ENCODE data around the gene MYADM.
A peak's percentile ranks its signal among the peaks of the same experiment; 100 is the strongest.
"Not testable (repeated sequence)": the region's sequence is repeated elsewhere in the genome, so short reads cannot be mapped to it uniquely, and the experiment has no call there.

MYADM gene

GRCh38 chr19:53867225-53868090 is at the start of gene MYADM:
TSS of gene MYADM (plus strand) at chr19:53867883. CDS start at chr19:53873530, 5,647 bp downstream.
- DNase-seq = peak; percentile 99

- no peak for DNase-seq
These were observed 48.9 kb upstream of the MYADM start for GRCh38 chr19:53818756-53819155.

GRCh38 chr19:53819861-53820260 is 47.8 kb upstream of the MYADM start:
- DNase-seq = no peak

GRCh38 chr19:53823380-53824120 is 44.1 kb upstream of the MYADM start:
- no peak for DNase-seq

- no peak for DNase-seq
These were observed 43.5 kb upstream of the MYADM start, which contains the start of gene NLRP12 for GRCh38 chr19:53824134-53824611. TSS of gene NLRP12 (minus strand) at chr19:53824314. CDS start at chr19:53824174, 140 bp downstream.

- DNase-seq = peak; percentile 63
These were observed 40.8 kb upstream of the MYADM start for GRCh38 chr19:53826876-53827275.

GRCh38 chr19:53828531-53828930 is 39.2 kb upstream of the MYADM start:
- no peak for DNase-seq

- DNase-seq = not testable (repeated sequence)
These were observed 34.8 kb upstream of the MYADM start for GRCh38 chr19:53832861-53833260.

- not testable (repeated sequence) for DNase-seq
These were observed 29.2 kb upstream of the MYADM start for GRCh38 chr19:53838446-53838845.

GRCh38 chr19:53840241-53840640 is 27.4 kb upstream of the MYADM start:
- not testable (repeated sequence) for DNase-seq

- DNase-seq = peak; percentile 91
These were observed 26.8 kb upstream of the MYADM start for GRCh38 chr19:53840914-53841313.

- DNase-seq = no peak
These were observed 22.8 kb upstream of the MYADM start for GRCh38 chr19:53844849-53845246.

- DNase-seq = no peak
These were observed 20.1 kb upstream of the MYADM start for GRCh38 chr19:53847555-53847954.

GRCh38 chr19:53849237-53849676 is 18.4 kb upstream of the MYADM start:
- peak; percentile 90 for DNase-seq

- DNase-seq = no peak
These were observed 14.0 kb upstream of the MYADM start for GRCh38 chr19:53853707-53854106.

- no peak for DNase-seq
These were observed 3.3 kb upstream of the MYADM start for GRCh38 chr19:53864308-53864836.

- no peak for DNase-seq
These were observed 2.2 kb upstream of the MYADM start for GRCh38 chr19:53865523-53865917.

- DNase-seq = peak; percentile 51
These were observed 1.5 kb upstream of the MYADM start for GRCh38 chr19:53865918-53866864.

- DNase-seq = no peak
These were observed 838 bp upstream of the MYADM start for GRCh38 chr19:53866865-53867224.

GRCh38 chr19:53868091-53868891 is 608 bp downstream of the MYADM start:
- DNase-seq = peak; percentile 65
